Measurements from ENCODE around the gene SYP.

DNA sequence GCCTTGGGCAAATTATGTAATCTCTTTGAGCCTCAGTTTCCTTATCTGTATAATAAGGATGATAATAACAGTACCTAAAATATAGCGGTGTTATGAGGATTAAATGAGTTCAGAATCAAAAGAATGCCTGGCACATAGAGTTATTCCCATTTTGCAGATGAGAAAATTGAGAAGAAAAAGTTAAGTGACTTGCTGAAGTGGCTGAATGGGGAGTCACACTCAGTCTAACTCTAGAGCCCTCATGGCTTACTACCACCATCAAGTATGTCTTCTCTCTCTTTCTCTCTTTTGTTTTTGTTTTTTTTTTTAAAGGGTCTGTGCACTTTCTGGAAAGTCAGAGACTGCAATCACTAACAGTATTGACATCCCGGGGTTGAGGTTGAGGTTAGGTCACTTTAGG is 32.5 kb upstream of the SYP start:
- TF ChIP-seq, protein P1, sequence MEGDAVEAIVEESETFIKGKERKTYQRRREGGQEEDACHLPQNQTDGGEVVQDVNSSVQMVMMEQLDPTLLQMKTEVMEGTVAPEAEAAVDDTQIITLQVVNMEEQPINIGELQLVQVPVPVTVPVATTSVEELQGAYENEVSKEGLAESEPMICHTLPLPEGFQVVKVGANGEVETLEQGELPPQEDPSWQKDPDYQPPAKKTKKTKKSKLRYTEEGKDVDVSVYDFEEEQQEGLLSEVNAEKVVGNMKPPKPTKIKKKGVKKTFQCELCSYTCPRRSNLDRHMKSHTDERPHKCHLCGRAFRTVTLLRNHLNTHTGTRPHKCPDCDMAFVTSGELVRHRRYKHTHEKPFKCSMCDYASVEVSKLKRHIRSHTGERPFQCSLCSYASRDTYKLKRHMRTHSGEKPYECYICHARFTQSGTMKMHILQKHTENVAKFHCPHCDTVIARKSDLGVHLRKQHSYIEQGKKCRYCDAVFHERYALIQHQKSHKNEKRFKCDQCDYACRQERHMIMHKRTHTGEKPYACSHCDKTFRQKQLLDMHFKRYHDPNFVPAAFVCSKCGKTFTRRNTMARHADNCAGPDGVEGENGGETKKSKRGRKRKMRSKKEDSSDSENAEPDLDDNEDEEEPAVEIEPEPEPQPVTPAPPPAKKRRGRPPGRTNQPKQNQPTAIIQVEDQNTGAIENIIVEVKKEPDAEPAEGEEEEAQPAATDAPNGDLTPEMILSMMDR (IDR thresholded peaks at IDR 0.05; ENCODE audit: low read depth, low read length) = no peak
- no peak for TF ChIP-seq EZH2phosphoT487 (IDR thresholded peaks at IDR 0.05; ENCODE audit: low read depth)
